ENCODE results near the gene MCU.
"Not testable (repeated sequence)": the region's sequence is repeated elsewhere in the genome, so short reads cannot be mapped to it uniquely, and the experiment has no call there.

Gene MCU

GRCh38 chr10:72761498-72761897, 69.6 kb downstream of the MCU start:
- Histone ChIP-seq H3K27me3 (ENCODE audit: insufficient read depth, low read length) (no peaks in the 10 kb centered on the region), H3K4me1 (ENCODE audit: control insufficient read depth, insufficient read depth, low read length, unreplicated experiment) (peaks cover 13% of the 10 kb centered on the region), H3K79me2 (ENCODE audit: control insufficient read depth, insufficient read depth, low read length, unreplicated experiment) (peaks cover 13% of the 10 kb centered on the region), H3K4me3 (ENCODE audit: low read depth, low read length) (no peak overlapping the region), H3K36me3 (ENCODE audit: insufficient read depth, low read length) (peaks cover 7% of the 10 kb centered on the region), H3K27ac (ENCODE audit: low read depth, low read length) (no peak overlapping the region), H2AFZ (ENCODE audit: low read length, unreplicated experiment) (no peak overlapping the region)

GRCh38 chr10:72762042-72762441, 70.1 kb downstream of the MCU start:
- Histone ChIP-seq H3K4me1 (ENCODE audit: control insufficient read depth, insufficient read depth, low read length, unreplicated experiment) (peaks cover 13% of the 10 kb centered on the region), H3K27me3 (ENCODE audit: insufficient read depth, low read length) (no peaks in the 10 kb centered on the region), H3K36me3 (ENCODE audit: insufficient read depth, low read length) (peaks cover 13% of the 10 kb centered on the region), H3K4me3 (ENCODE audit: low read depth, low read length) (no peak overlapping the region), H3K27ac (ENCODE audit: low read depth, low read length) (no peak overlapping the region), H2AFZ (ENCODE audit: low read length, unreplicated experiment) (no peak overlapping the region), H3K79me2 (ENCODE audit: control insufficient read depth, insufficient read depth, low read length, unreplicated experiment) (peaks cover 13% of the 10 kb centered on the region)

GRCh38 chr10:72763201-72763600, 71.3 kb downstream of the MCU start:
- Histone ChIP-seq H3K4me1 (ENCODE audit: control insufficient read depth, insufficient read depth, low read length, unreplicated experiment) (peaks cover 13% of the 10 kb centered on the region), H3K27ac (ENCODE audit: low read depth, low read length) (no peak overlapping the region), H3K27me3 (ENCODE audit: insufficient read depth, low read length) (no peaks in the 10 kb centered on the region), H3K79me2 (ENCODE audit: control insufficient read depth, insufficient read depth, low read length, unreplicated experiment) (peaks cover 6% of the 10 kb centered on the region), H3K36me3 (ENCODE audit: insufficient read depth, low read length) (peaks cover 15% of the 10 kb centered on the region), H2AFZ (ENCODE audit: low read length, unreplicated experiment) (no peak overlapping the region), H3K4me3 (ENCODE audit: low read depth, low read length) (no peak overlapping the region)

DNA sequence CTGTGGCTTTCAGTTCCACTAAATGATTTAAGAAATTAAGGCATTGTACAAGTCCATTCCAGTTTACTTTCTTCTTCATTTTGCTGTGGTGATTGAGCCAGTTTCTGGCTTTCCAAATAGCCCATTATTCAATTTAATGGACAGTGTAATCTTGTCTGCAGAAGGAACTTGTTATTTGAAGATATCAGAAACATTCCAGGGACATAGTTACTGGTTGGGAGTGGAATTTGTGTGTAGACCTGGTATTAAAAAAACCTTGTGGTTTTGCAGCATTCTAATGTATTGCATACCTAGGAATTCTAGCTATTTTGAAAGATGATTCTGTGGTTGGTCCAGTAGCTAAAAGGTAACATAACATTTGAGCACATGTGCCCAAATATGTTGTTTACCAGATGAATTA, 72.2 kb downstream of the MCU start:
- Histone ChIP-seq H2AFZ (ENCODE audit: low read length, unreplicated experiment) (no peak overlapping the region), H3K4me1 (ENCODE audit: control insufficient read depth, insufficient read depth, low read length, unreplicated experiment) (peaks cover 13% of the 10 kb centered on the region), H3K27ac (ENCODE audit: low read depth, low read length) (peak overlapping the region; percentile 32; the same call in 1 of the 2 replicates), H3K4me3 (ENCODE audit: low read depth, low read length) (no peak overlapping the region), H3K27me3 (ENCODE audit: insufficient read depth, low read length) (no peaks in the 10 kb centered on the region), H3K79me2 (ENCODE audit: control insufficient read depth, insufficient read depth, low read length, unreplicated experiment) (peaks cover 4% of the 10 kb centered on the region), H3K36me3 (ENCODE audit: insufficient read depth, low read length) (peaks cover 16% of the 10 kb centered on the region)

DNA sequence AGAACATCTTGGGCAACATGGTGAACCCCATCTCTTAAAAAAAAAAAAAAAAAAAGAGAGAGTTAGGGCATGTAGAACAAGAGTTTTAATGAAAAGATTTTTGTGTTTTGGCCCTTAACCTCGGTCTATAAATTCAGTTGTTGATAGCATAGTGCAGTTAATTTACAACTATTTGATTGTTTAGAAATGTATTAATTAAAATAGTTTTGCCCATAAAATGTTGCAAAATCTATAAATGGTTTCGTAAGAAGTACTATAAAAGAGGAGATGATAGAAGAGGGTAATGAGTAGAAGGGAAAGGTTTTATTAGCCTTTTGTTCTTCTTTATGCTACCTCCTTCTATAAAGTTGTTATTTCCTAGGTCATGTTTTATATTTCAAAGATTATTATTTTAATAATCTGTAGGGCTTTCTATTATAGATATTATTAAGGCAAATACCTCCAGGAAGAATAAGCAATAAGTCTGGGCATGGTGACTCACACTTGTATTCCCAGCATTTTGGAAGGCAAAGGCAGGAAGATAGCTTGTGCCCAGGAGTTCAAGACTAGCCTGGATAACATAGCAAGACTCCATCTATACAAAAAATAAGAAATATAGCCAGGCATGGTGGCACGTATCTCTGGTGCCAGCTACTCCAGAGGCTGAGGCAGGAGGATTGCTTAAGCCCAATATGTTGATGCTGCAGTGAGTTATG, 73.3 kb downstream of the MCU start:
- no peak overlapping the region for H3K4me3 ChIP-seq (ENCODE audit: low read depth, low read length)
- no peak overlapping the region for H3K27ac ChIP-seq (ENCODE audit: low read depth, low read length)
- no peaks in the 10 kb centered on the region for H3K27me3 ChIP-seq (ENCODE audit: insufficient read depth, low read length)
- H3K36me3 ChIP-seq (ENCODE audit: insufficient read depth, low read length): peaks cover 24% of the 10 kb centered on the region
- H3K79me2 ChIP-seq (ENCODE audit: control insufficient read depth, insufficient read depth, low read length, unreplicated experiment): peaks cover 8% of the 10 kb centered on the region
- peaks cover 13% of the 10 kb centered on the region for H3K4me1 ChIP-seq (ENCODE audit: control insufficient read depth, insufficient read depth, low read length, unreplicated experiment)
- H2AFZ ChIP-seq (ENCODE audit: low read length, unreplicated experiment): no peak overlapping the region

DNA sequence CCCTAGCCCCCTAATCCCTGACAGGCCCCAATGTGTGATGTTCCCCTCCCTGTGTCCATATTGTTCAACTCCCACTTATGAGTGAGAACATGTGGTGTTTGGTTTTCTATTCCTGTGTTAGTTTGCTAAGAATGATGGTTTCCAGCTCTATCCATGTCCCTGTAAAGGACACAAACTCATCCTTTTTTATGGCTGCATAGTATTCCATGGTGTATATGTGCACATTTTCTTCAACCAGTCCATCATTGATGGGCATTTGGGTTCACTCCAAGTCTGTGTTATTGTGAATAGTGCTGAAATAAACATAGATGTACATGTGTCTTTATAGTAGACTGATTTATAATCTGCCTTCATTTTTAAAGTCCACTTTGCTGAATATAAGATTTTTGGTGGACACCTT, 79.3 kb downstream of the MCU start:
- H3K27me3 ChIP-seq (ENCODE audit: insufficient read depth, low read length); H3K4me3 ChIP-seq (ENCODE audit: low read depth, low read length); H3K27ac ChIP-seq (ENCODE audit: low read depth, low read length); H2AFZ ChIP-seq (ENCODE audit: low read length, unreplicated experiment); H3K4me1 ChIP-seq (ENCODE audit: control insufficient read depth, insufficient read depth, low read length, unreplicated experiment); H3K79me2 ChIP-seq (ENCODE audit: control insufficient read depth, insufficient read depth, low read length, unreplicated experiment): not testable (repeated sequence)
- peaks cover 26% of the 10 kb centered on the region for H3K36me3 ChIP-seq (ENCODE audit: insufficient read depth, low read length)

DNA sequence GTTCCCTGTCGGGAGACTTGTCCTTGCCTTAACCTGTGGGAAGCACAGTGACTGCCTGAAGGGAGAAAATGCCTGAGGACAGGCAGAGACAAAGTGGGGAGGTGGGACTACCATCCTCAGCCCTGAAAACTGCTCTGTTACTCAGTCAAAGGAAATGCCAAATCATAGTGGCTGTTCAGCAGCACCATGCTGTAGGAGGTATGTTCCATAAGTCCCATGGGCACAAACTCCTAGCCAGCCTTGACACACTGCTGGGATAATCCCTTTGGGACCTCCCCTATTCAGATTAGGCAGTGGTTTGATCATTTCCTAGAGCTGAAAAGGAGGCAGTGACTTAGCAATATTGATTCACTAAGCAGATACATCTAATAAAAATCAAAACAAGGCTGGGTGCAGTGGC, 80.1 kb downstream of the MCU start:
- H3K79me2 ChIP-seq (ENCODE audit: control insufficient read depth, insufficient read depth, low read length, unreplicated experiment): peaks cover 8% of the 10 kb centered on the region
- H3K4me3 ChIP-seq (ENCODE audit: low read depth, low read length): no peak overlapping the region
- peaks cover 17% of the 10 kb centered on the region for H3K36me3 ChIP-seq (ENCODE audit: insufficient read depth, low read length)
- H3K4me1 ChIP-seq (ENCODE audit: control insufficient read depth, insufficient read depth, low read length, unreplicated experiment): no peaks in the 10 kb centered on the region
- no peak overlapping the region for H2AFZ ChIP-seq (ENCODE audit: low read length, unreplicated experiment)
- no peak overlapping the region for H3K27ac ChIP-seq (ENCODE audit: low read depth, low read length)
- H3K27me3 ChIP-seq (ENCODE audit: insufficient read depth, low read length): no peaks in the 10 kb centered on the region

- Histone ChIP-seq H3K27me3 (ENCODE audit: insufficient read depth, low read length) (no peaks in the 10 kb centered on the region), H3K4me1 (ENCODE audit: control insufficient read depth, insufficient read depth, low read length, unreplicated experiment) (peaks cover 24% of the 10 kb centered on the region), H3K36me3 (ENCODE audit: insufficient read depth, low read length) (no peaks in the 10 kb centered on the region), H2AFZ (ENCODE audit: low read length, unreplicated experiment) (no peak overlapping the region), H3K79me2 (ENCODE audit: control insufficient read depth, insufficient read depth, low read length, unreplicated experiment) (peaks cover 4% of the 10 kb centered on the region), H3K4me3 (ENCODE audit: low read depth, low read length) (no peak overlapping the region), H3K27ac (ENCODE audit: low read depth, low read length) (no peak overlapping the region)
Measured at GRCh38 chr10:72779874-72780273, 87.9 kb downstream of the MCU start.

- Histone ChIP-seq H3K4me3 (ENCODE audit: low read depth, low read length) (no peak overlapping the region), H3K36me3 (ENCODE audit: insufficient read depth, low read length) (no peaks in the 10 kb centered on the region), H3K4me1 (ENCODE audit: control insufficient read depth, insufficient read depth, low read length, unreplicated experiment) (peaks cover 38% of the 10 kb centered on the region), H3K27ac (ENCODE audit: low read depth, low read length) (no peak overlapping the region), H3K79me2 (ENCODE audit: control insufficient read depth, insufficient read depth, low read length, unreplicated experiment) (peaks cover 20% of the 10 kb centered on the region), H3K27me3 (ENCODE audit: insufficient read depth, low read length) (no peaks in the 10 kb centered on the region), H2AFZ (ENCODE audit: low read length, unreplicated experiment) (no peak overlapping the region)
Measured at GRCh38 chr10:72782649-72783330, 90.8 kb downstream of the MCU start.

GRCh38 chr10:72783410-72783833, 91.5 kb downstream of the MCU start:
- H3K4me1 ChIP-seq (ENCODE audit: control insufficient read depth, insufficient read depth, low read length, unreplicated experiment): peaks cover 38% of the 10 kb centered on the region
- H3K27ac ChIP-seq (ENCODE audit: low read depth, low read length): no peak overlapping the region

More at GRCh38 chr10:72783410-72783833, 91.5 kb downstream of the MCU start:
- Histone ChIP-seq H2AFZ (ENCODE audit: low read length, unreplicated experiment) (no peak overlapping the region), H3K27me3 (ENCODE audit: insufficient read depth, low read length) (no peaks in the 10 kb centered on the region), H3K36me3 (ENCODE audit: insufficient read depth, low read length) (no peaks in the 10 kb centered on the region), H3K79me2 (ENCODE audit: control insufficient read depth, insufficient read depth, low read length, unreplicated experiment) (peaks cover 20% of the 10 kb centered on the region), H3K4me3 (ENCODE audit: low read depth, low read length) (no peak overlapping the region)
